Measurements from ENCODE around the gene SMIM5.

Gene SMIM5

GRCh38 chr17:75624714-75625345, 8.4 kb upstream of the SMIM5 start:
- Histone ChIP-seq H3K9ac (ENCODE audit: insufficient read length) (no peak overlapping the region), H3K4me3 (no peak overlapping the region), H3K36me3 (ENCODE audit: insufficient read depth, low read length) (no peaks in the 10 kb centered on the region), H3K9me3 (ENCODE audit: low read depth, low read length) (no peaks in the 10 kb centered on the region), H3K27ac (no peak overlapping the region)
- no peak for DNase-seq (ENCODE audit: low read depth, low spot score)
- TF ChIP-seq EZH2 (IDR thresholded peaks at IDR 0.05) (no peak), FOXP2 (optimal IDR thresholded peaks at IDR 0.05; ENCODE audit: control extremely low read depth, extremely low read length, insufficient read depth) (no peak), POLR2AphosphoS5 (IDR thresholded peaks at IDR 0.05; ENCODE audit: borderline replicate concordance, low read depth, low read length) (no peak)

- TF ChIP-seq EZH2 (IDR thresholded peaks at IDR 0.05) (no peak), FOXP2 (optimal IDR thresholded peaks at IDR 0.05; ENCODE audit: control extremely low read depth, extremely low read length, insufficient read depth) (no peak), POLR2AphosphoS5 (IDR thresholded peaks at IDR 0.05; ENCODE audit: borderline replicate concordance, low read depth, low read length) (no peak)
- no peak overlapping the region for H3K4me3 ChIP-seq
- no peaks in the 10 kb centered on the region for H3K9me3 ChIP-seq (ENCODE audit: low read depth, low read length)
- no peak overlapping the region for H3K27ac ChIP-seq
- H3K36me3 ChIP-seq (ENCODE audit: insufficient read depth, low read length) = no peaks in the 10 kb centered on the region
- no peak for DNase-seq (ENCODE audit: low read depth, low spot score)
- no peak overlapping the region for H3K9ac ChIP-seq (ENCODE audit: insufficient read length)
These were observed 7.3 kb upstream of the SMIM5 start for GRCh38 chr17:75625813-75626486.

GRCh38 chr17:75626496-75627038, 6.7 kb upstream of the SMIM5 start:
- Histone ChIP-seq H3K36me3 (ENCODE audit: insufficient read depth, low read length) (no peaks in the 10 kb centered on the region), H3K27ac (no peak overlapping the region), H3K4me3 (no peak overlapping the region), H3K9ac (ENCODE audit: insufficient read length) (no peak overlapping the region), H3K9me3 (ENCODE audit: low read depth, low read length) (no peaks in the 10 kb centered on the region)
- TF ChIP-seq FOXP2 (optimal IDR thresholded peaks at IDR 0.05; ENCODE audit: control extremely low read depth, extremely low read length, insufficient read depth) = no peak
- TF ChIP-seq EZH2 (IDR thresholded peaks at IDR 0.05) = no peak
- TF ChIP-seq POLR2AphosphoS5 (IDR thresholded peaks at IDR 0.05; ENCODE audit: borderline replicate concordance, low read depth, low read length) = no peak
- no peak for DNase-seq (ENCODE audit: low read depth, low spot score)

GRCh38 chr17:75627094-75627493, 6.1 kb upstream of the SMIM5 start:
- H3K27ac ChIP-seq = no peak overlapping the region
- H3K36me3 ChIP-seq (ENCODE audit: insufficient read depth, low read length) = no peaks in the 10 kb centered on the region
- TF ChIP-seq EZH2 (IDR thresholded peaks at IDR 0.05) = no peak
- TF ChIP-seq FOXP2 (optimal IDR thresholded peaks at IDR 0.05; ENCODE audit: control extremely low read depth, extremely low read length, insufficient read depth) = no peak
- TF ChIP-seq POLR2AphosphoS5 (IDR thresholded peaks at IDR 0.05; ENCODE audit: borderline replicate concordance, low read depth, low read length) = no peak
- no peak for DNase-seq (ENCODE audit: low read depth, low spot score)
- H3K9me3 ChIP-seq (ENCODE audit: low read depth, low read length) = no peaks in the 10 kb centered on the region
- H3K9ac ChIP-seq (ENCODE audit: insufficient read length) = no peak overlapping the region
- H3K4me3 ChIP-seq = no peak overlapping the region

- H3K9ac ChIP-seq (ENCODE audit: insufficient read length) = no peak overlapping the region
- no peak overlapping the region for H3K4me3 ChIP-seq
- no peaks in the 10 kb centered on the region for H3K36me3 ChIP-seq (ENCODE audit: insufficient read depth, low read length)
- no peak for DNase-seq (ENCODE audit: low read depth, low spot score)
- no peaks in the 10 kb centered on the region for H3K9me3 ChIP-seq (ENCODE audit: low read depth, low read length)
- TF ChIP-seq FOXP2 (optimal IDR thresholded peaks at IDR 0.05; ENCODE audit: control extremely low read depth, extremely low read length, insufficient read depth) (no peak), POLR2AphosphoS5 (IDR thresholded peaks at IDR 0.05; ENCODE audit: borderline replicate concordance, low read depth, low read length) (no peak), EZH2 (IDR thresholded peaks at IDR 0.05) (no peak)
- no peak overlapping the region for H3K27ac ChIP-seq
These were observed 4.8 kb upstream of the SMIM5 start for GRCh38 chr17:75628425-75628824.

GRCh38 chr17:75629157-75629556, 4.1 kb upstream of the SMIM5 start:
- Histone ChIP-seq H3K9me3 (ENCODE audit: low read depth, low read length) (no peaks in the 10 kb centered on the region), H3K36me3 (ENCODE audit: insufficient read depth, low read length) (no peaks in the 10 kb centered on the region), H3K9ac (ENCODE audit: insufficient read length) (no peak overlapping the region), H3K27ac (no peak overlapping the region), H3K4me3 (no peak overlapping the region)
- no peak for TF ChIP-seq FOXP2 (optimal IDR thresholded peaks at IDR 0.05; ENCODE audit: control extremely low read depth, extremely low read length, insufficient read depth)
- no peak for TF ChIP-seq EZH2 (IDR thresholded peaks at IDR 0.05)
- no peak for TF ChIP-seq POLR2AphosphoS5 (IDR thresholded peaks at IDR 0.05; ENCODE audit: borderline replicate concordance, low read depth, low read length)
- no peak for DNase-seq (ENCODE audit: low read depth, low spot score)

GRCh38 chr17:75630071-75630917, 2.9 kb upstream of the SMIM5 start:
- no peak for DNase-seq (ENCODE audit: low read depth, low spot score)
- H3K27ac ChIP-seq = no peak overlapping the region
- TF ChIP-seq FOXP2 (optimal IDR thresholded peaks at IDR 0.05; ENCODE audit: control extremely low read depth, extremely low read length, insufficient read depth) (no peak), POLR2AphosphoS5 (IDR thresholded peaks at IDR 0.05; ENCODE audit: borderline replicate concordance, low read depth, low read length) (no peak), EZH2 (IDR thresholded peaks at IDR 0.05) (no peak)
- no peaks in the 10 kb centered on the region for H3K36me3 ChIP-seq (ENCODE audit: insufficient read depth, low read length)
- no peak overlapping the region for H3K4me3 ChIP-seq
- H3K9ac ChIP-seq (ENCODE audit: insufficient read length) = no peak overlapping the region
- H3K9me3 ChIP-seq (ENCODE audit: low read depth, low read length) = no peaks in the 10 kb centered on the region

- DNase-seq (ENCODE audit: low read depth, low spot score) = no peak
- H3K9ac ChIP-seq (ENCODE audit: insufficient read length) = no peak overlapping the region
- no peaks in the 10 kb centered on the region for H3K9me3 ChIP-seq (ENCODE audit: low read depth, low read length)
- no peaks in the 10 kb centered on the region for H3K36me3 ChIP-seq (ENCODE audit: insufficient read depth, low read length)
- H3K27ac ChIP-seq = no peak overlapping the region
- TF ChIP-seq FOXP2 (optimal IDR thresholded peaks at IDR 0.05; ENCODE audit: control extremely low read depth, extremely low read length, insufficient read depth) = no peak
- TF ChIP-seq EZH2 (IDR thresholded peaks at IDR 0.05) = no peak
- no peak for TF ChIP-seq POLR2AphosphoS5 (IDR thresholded peaks at IDR 0.05; ENCODE audit: borderline replicate concordance, low read depth, low read length)
- no peak overlapping the region for H3K4me3 ChIP-seq
These were observed 1.9 kb upstream of the SMIM5 start for GRCh38 chr17:75631353-75631752.
